ENCODE measurements around the gene SUCNR1. TPM values are rescaled to one million over a fixed set of nuclear protein-coding genes. Genes with fewer than 3 reads are reported as not detected.
"Not testable (repeated sequence)": the region's sequence is repeated elsewhere in the genome, so short reads cannot be mapped to it uniquely, and the experiment has no call there.

The SUCNR1 gene
- polyA plus RNA-seq, 1 experiment: not detected

- CTCF ChIA-PET: no interaction called here
- no peak for DNase-seq (ENCODE audit: low read depth, low spot score)
- POLR2A ChIA-PET: no interaction called here
These were observed 17.3 kb downstream of the SUCNR1 start for GRCh38 chr3:151890721-151891141.

DNA sequence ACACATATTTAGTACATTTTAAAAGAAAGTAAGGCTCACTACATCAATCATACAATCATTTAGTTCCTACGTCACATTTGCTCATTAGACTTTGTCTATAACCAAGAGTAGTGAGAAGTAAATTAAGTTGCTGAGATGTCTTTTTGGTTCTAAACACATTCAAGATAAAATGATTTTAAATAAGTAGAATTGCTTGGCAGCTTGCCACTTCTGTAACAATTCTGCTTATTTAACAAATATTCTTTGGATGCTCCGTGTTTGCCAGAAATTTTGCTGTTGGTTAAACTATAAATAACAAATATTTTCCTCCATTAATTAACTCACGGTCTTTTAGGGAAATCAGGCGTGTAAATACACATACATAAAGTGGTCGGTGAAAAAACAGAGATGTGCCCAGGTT is 18.3 kb downstream of the SUCNR1 start:
- Histone ChIP-seq H3K27me3 (ENCODE audit: control insufficient read depth, insufficient read depth, low read length) (no peaks in the 10 kb centered on the region), H3K4me3 (ENCODE audit: low read depth, low read length) (no peak overlapping the region), H3K27ac (ENCODE audit: low read depth, low read length) (no peak overlapping the region), H3K9me3 (ENCODE audit: control insufficient read depth, insufficient read depth, low read length) (no peaks in the 10 kb centered on the region)
- CTCF ChIA-PET: no interaction called here
- DNase-seq (ENCODE audit: low read depth, low spot score): no peak
- TF ChIP-seq, protein P1, sequence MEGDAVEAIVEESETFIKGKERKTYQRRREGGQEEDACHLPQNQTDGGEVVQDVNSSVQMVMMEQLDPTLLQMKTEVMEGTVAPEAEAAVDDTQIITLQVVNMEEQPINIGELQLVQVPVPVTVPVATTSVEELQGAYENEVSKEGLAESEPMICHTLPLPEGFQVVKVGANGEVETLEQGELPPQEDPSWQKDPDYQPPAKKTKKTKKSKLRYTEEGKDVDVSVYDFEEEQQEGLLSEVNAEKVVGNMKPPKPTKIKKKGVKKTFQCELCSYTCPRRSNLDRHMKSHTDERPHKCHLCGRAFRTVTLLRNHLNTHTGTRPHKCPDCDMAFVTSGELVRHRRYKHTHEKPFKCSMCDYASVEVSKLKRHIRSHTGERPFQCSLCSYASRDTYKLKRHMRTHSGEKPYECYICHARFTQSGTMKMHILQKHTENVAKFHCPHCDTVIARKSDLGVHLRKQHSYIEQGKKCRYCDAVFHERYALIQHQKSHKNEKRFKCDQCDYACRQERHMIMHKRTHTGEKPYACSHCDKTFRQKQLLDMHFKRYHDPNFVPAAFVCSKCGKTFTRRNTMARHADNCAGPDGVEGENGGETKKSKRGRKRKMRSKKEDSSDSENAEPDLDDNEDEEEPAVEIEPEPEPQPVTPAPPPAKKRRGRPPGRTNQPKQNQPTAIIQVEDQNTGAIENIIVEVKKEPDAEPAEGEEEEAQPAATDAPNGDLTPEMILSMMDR (IDR thresholded peaks at IDR 0.05; ENCODE audit: low read depth, low read length): no peak
- POLR2A ChIA-PET: no interaction called here

More at GRCh38 chr3:151890721-151891141, 17.3 kb downstream of the SUCNR1 start:
- Histone ChIP-seq H3K27me3 (ENCODE audit: control insufficient read depth, insufficient read depth, low read length) (no peaks in the 10 kb centered on the region), H3K4me3 (ENCODE audit: low read depth, low read length) (no peak overlapping the region), H3K9me3 (ENCODE audit: control insufficient read depth, insufficient read depth, low read length) (no peaks in the 10 kb centered on the region), H3K27ac (ENCODE audit: low read depth, low read length) (no peak overlapping the region)
- TF ChIP-seq, protein P1 (IDR thresholded peaks at IDR 0.05; ENCODE audit: low read depth, low read length): no peak

DNA sequence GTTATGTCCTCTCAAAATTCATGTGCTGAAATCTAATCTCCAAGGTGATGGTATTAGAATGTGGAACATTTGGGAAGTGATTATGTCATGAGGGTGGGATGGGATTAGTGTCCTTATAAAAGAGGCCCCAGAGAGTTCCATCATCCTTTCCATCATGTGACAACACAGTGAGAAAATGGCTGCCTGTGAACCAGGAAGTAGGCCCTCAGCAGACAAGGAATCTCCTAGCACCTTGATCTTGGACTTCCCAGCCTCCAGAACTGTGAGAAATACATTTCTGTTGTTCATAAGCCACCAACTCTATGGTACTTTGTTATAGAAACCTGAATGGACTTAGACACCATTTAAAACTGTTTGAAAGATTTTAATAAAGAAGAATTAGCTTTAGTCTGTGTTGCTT is 20.8 kb downstream of the SUCNR1 start:
- TF ChIP-seq, protein P1 (IDR thresholded peaks at IDR 0.05; ENCODE audit: low read depth, low read length): no peak
- Histone ChIP-seq H3K9me3 (ENCODE audit: control insufficient read depth, insufficient read depth, low read length) (no peaks in the 10 kb centered on the region), H3K27me3 (ENCODE audit: control insufficient read depth, insufficient read depth, low read length) (no peaks in the 10 kb centered on the region), H3K27ac (ENCODE audit: low read depth, low read length) (no peak overlapping the region), H3K4me3 (ENCODE audit: low read depth, low read length) (no peak overlapping the region)
- no peak for DNase-seq (ENCODE audit: low read depth, low spot score)
- ChIA-PET POLR2A (no interaction called here), CTCF (no interaction called here)

DNA sequence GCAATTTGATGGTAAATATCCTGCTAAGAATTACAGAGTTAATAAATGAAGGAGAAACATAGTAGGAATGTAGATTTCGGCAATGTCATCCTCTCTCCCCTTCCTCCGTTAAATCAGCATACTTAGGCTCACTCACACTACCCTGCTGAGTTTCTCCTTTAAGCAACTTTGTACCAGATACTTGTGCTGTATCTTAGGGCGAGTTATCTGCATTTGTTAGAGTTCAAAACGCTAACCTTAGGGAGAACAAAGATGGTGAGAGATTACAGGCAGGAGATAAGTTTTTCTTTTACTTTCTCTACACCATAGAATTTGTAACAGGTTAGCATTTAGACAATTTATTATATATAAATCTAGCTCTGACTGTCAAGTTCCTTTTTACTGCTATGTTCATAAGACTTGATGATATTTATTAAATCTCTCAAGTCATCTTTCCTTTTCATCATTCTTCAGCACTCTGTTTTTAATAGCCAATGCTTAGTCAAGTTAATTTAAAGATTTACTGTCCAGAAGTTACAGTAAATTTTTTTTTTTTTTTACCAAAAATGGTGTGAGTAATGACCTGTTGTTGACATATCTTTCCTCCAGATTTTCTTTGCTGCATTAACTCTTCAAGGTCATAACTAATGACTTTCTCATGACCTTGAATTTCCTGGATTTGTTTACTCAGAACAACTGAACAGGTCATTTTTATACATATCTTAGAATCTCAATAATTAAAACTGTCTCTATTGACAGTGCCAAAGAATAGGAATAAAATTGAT is 22.2 kb downstream of the SUCNR1 start:
- CTCF ChIA-PET: no interaction called here
- Histone ChIP-seq H3K27ac (ENCODE audit: low read depth, low read length) (no peak overlapping the region), H3K4me3 (ENCODE audit: low read depth, low read length) (no peak overlapping the region), H3K9me3 (ENCODE audit: control insufficient read depth, insufficient read depth, low read length) (no peaks in the 10 kb centered on the region), H3K27me3 (ENCODE audit: control insufficient read depth, insufficient read depth, low read length) (no peaks in the 10 kb centered on the region)
- TF ChIP-seq, protein P1 (IDR thresholded peaks at IDR 0.05; ENCODE audit: low read depth, low read length): no peak
- DNase-seq (ENCODE audit: low read depth, low spot score): no peak
- POLR2A ChIA-PET: no interaction called here

DNA sequence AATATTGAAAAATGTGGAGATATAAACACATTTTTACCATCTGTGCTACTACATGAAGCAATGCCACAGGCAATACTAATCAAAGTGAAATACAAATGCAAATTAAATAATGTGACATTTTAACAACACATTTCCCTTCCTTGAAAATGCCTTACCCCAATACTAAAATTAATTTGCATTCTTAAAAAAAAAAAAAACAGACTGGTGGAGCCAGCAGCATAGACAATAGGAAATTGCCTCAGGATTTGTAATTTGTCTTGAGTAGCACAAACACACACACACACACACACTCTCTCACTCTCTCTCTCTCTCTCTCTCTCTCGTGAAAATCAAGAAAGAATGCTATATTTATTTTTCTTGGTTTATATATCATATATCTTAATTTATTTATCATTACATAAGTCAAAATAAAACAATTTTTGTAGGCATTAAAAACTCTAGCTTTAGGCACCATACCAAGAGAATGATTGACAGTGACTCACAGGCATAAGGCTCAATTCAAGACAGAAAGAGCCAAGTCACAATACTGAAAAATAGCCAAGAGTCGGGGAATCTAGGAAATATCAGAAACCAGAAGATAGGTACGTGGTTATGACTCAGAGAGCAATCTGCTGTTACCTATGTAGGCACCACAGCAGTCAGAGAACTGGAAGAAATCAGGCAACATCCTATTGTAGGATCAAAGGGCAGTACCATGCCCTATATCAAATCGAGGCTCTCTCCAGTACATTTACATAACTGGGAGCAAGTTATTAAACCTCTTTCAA is 23.0 kb downstream of the SUCNR1 start:
- H3K27ac ChIP-seq (ENCODE audit: low read depth, low read length): no peak overlapping the region
- H3K27me3 ChIP-seq (ENCODE audit: control insufficient read depth, insufficient read depth, low read length): no peaks in the 10 kb centered on the region
- ChIA-PET CTCF (no interaction called here), POLR2A (no interaction called here)
- H3K4me3 ChIP-seq (ENCODE audit: low read depth, low read length): no peak overlapping the region
- no peaks in the 10 kb centered on the region for H3K9me3 ChIP-seq (ENCODE audit: control insufficient read depth, insufficient read depth, low read length)
- no peak for DNase-seq (ENCODE audit: low read depth, low spot score)
- TF ChIP-seq, protein P1 (IDR thresholded peaks at IDR 0.05; ENCODE audit: low read depth, low read length): no peak

- DNase-seq (ENCODE audit: low read depth, low spot score); H3K27me3 ChIP-seq (ENCODE audit: control insufficient read depth, insufficient read depth, low read length); POLR2A ChIA-PET; H3K4me3 ChIP-seq (ENCODE audit: low read depth, low read length); H3K9me3 ChIP-seq (ENCODE audit: control insufficient read depth, insufficient read depth, low read length); CTCF ChIA-PET; H3K27ac ChIP-seq (ENCODE audit: low read depth, low read length): not testable (repeated sequence)
These were observed 24.7 kb downstream of the SUCNR1 start for GRCh38 chr3:151898121-151898520.

DNA sequence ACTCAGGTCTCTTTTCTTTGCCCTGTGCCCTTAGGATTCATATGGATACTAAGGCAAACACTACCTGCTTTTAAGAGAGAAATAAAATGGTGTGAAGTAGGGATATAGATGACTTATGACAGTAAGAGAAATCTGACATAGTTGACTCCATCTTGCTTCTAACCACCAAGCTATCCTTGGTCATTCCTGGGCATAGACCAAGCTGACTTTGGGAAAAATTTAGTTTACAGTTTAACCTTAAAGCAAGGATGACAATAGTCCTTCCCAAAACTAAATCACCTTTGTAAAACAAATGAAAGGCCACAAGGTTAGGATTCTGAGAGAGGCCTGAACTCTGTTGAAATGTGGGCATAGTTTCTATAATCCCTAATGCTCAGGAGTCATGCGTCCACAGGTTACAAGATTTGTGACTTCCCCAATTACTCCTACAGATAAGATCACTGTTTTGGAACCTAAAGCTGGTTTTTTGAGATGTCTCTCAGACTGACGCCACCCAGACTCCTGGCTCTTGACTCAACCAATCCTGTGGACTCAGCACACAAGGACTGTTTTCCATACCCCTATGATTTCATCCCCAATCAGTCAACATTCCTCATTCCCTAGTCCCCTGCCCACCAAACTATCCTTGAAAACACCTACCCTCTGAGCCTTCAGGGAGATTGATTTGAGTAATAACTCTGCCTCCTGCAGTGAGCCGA is 25.3 kb downstream of the SUCNR1 start:
- H3K4me3 ChIP-seq (ENCODE audit: low read depth, low read length); POLR2A ChIA-PET; DNase-seq (ENCODE audit: low read depth, low spot score); H3K27ac ChIP-seq (ENCODE audit: low read depth, low read length); CTCF ChIA-PET; H3K9me3 ChIP-seq (ENCODE audit: control insufficient read depth, insufficient read depth, low read length); H3K27me3 ChIP-seq (ENCODE audit: control insufficient read depth, insufficient read depth, low read length): not testable (repeated sequence)
